Tibial artery (tissue), 4 donors: Measurements from ENCODE around the gene TRPC1.
"Not testable (repeated sequence)": the region's sequence is repeated elsewhere in the genome, so short reads cannot be mapped to it uniquely, and the experiment has no call there.

Experiments used
- DNase-seq, 2 donors: peaks; one replicate each; pipeline ENCODE4 v3.0.0-alpha.2; 2019
- H3K27ac ChIP-seq, 2 donors: fragments of 200-600 bp; sonication (generic) in 1 of 2; 1 replicate in 1 of 2; 2 replicates in 1 of 2; pipeline ENCODE4 v1.5.1; 2018 to 2019; ENCODE audit warnings: mild to moderate bottlenecking in 1 of 2
- H3K27me3 ChIP-seq, 2 donors: fragments of 200-600 bp; sonication (generic) in 1 of 2; one replicate each; pipeline versions ENCODE4 v1.5.1 to v1.6.0; 2016 to 2019
- H3K36me3 ChIP-seq, 3 donors: fragments of 200-600 bp; sonication (generic) in 2 of 3; one replicate each; pipeline ENCODE4 v1.5.1; 2016 to 2019; ENCODE audit warnings: mild to moderate bottlenecking in 2 of 3
- H3K4me1 ChIP-seq, 4 donors: fragments of 200-600 bp; sonication (generic) in 2 of 4; 1 replicate in 3 of 4; 2 replicates in 1 of 4; pipeline ENCODE4 v1.5.1; 2016 to 2019
- H3K4me3 ChIP-seq, 2 donors: fragments of 200-600 bp; sonication (generic) in 1 of 2; 1 replicate in 1 of 2; 2 replicates in 1 of 2; pipeline ENCODE4 v1.5.1; 2018 to 2019; ENCODE audit warnings: mild to moderate bottlenecking in 2 of 2
- H3K9me3 ChIP-seq, 3 donors: fragments of 200-600 bp; sonication (generic) in 1 of 3; one replicate each; pipeline ENCODE4 v1.5.1; 2016 to 2019
- intact Hi-C: fragments of 100-400 bp; cut with DNase I; formaldehyde crosslinking; loops from one replicate; pipeline ENCODE4 v1.15.0; 2023; ENCODE audit warnings: low total_unique reads
- TF ChIP-seq, protein P1 (sequence below), 2 experiments: fragments of 200-600 bp in 1 of 2; fragments of 450-650 bp in 1 of 2; IDR thresholded peaks; one replicate each; pipeline ENCODE4 v1.5.1; 2017 to 2019; ENCODE audit warnings: antibody characterized with exemption in 2 of 2, mild to moderate bottlenecking in 1 of 2, moderate library complexity in 1 of 2

The TRPC1 gene

DNA sequence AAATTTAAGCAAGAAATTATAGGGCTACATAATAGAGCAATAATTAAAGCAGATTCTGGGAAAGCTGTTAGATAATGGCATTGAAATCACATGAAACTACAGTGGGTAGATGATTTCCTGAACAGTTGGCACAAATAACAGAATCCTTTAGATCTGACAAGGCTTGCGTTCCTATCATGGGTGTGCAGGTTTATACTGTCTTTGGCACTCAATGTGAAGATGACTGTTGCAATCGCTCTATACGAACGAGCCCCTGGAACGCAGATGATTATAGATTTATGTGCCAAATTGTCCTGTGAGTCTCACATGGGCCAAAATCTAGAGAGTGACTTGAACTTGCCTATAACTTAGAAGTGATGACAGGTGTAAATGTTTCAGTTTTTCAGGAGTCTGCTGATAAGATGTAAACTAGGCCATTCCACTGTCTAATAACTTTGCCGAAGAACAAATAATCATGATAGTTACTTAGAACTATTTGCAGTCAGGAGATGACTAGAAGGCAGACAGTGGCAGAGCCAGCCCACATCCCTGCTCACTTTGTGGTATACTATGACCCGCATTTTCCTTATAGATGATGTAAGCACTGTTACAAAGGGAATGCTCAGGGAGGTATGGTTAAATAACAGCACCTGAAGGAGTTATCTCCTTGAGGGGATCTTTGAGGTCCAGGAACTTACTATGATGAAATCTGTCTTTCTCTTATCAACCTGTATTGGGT lies 30.5 kb upstream of the TRPC1 start:
- TF ChIP-seq, protein P1, sequence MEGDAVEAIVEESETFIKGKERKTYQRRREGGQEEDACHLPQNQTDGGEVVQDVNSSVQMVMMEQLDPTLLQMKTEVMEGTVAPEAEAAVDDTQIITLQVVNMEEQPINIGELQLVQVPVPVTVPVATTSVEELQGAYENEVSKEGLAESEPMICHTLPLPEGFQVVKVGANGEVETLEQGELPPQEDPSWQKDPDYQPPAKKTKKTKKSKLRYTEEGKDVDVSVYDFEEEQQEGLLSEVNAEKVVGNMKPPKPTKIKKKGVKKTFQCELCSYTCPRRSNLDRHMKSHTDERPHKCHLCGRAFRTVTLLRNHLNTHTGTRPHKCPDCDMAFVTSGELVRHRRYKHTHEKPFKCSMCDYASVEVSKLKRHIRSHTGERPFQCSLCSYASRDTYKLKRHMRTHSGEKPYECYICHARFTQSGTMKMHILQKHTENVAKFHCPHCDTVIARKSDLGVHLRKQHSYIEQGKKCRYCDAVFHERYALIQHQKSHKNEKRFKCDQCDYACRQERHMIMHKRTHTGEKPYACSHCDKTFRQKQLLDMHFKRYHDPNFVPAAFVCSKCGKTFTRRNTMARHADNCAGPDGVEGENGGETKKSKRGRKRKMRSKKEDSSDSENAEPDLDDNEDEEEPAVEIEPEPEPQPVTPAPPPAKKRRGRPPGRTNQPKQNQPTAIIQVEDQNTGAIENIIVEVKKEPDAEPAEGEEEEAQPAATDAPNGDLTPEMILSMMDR (IDR thresholded peaks at IDR 0.05) = no peak
- Histone ChIP-seq H3K27ac (no peak overlapping the region), H3K4me1 (no peaks in the 10 kb centered on the region), H3K27me3 (no peaks in the 10 kb centered on the region), H3K4me3 (no peak overlapping the region), H3K36me3 (no peaks in the 10 kb centered on the region), H3K9me3 (no peaks in the 10 kb centered on the region)
- intact Hi-C loops = no loop called here
- DNase-seq = no peak

DNA sequence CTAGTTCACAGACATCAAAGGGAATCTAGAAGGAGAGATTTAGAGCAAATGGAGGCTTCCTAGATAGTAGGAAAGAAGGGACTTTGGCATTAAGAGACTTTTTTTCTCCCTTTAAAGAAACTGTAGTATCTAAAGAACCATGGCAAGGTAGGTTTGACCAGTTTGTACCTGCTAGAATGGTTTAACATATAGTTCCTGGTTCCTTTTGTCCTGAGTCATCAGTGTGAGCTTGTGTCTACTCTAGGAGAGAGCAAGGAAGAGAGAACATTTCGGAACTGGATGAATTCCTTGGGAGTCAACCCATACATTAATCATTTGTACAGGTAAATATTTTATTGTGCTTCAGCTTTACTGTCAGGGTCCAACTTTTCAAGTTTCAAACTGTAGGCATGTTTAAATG lies 29.6 kb upstream of the TRPC1 start:
- intact Hi-C loops = no loop called here
- Histone ChIP-seq H3K27ac (no peak overlapping the region), H3K9me3 (no peaks in the 10 kb centered on the region), H3K4me1 (no peaks in the 10 kb centered on the region), H3K36me3 (no peaks in the 10 kb centered on the region), H3K27me3 (no peaks in the 10 kb centered on the region), H3K4me3 (no peak overlapping the region)
- TF ChIP-seq, protein P1 (IDR thresholded peaks at IDR 0.05) = no peak
- no peak for DNase-seq

DNA sequence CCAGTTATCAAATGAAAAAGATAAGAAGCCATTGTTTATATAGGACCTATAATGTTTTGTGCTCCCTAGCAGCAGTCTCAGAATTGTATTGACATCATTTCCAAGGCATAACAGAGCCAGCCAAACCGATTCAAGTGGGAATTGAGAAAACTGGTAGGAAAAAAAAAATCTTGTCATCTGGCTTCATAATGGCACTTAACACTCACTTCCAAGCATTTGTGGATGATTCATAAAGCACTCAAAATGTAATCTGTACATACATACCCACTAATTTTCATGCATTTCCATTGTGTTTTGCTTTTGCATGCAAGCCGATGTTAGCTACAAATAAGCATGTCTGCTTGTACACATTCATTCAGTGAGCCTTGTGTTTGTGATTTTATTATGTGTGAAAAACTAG lies 18.6 kb upstream of the TRPC1 start:
- TF ChIP-seq, protein P1 (IDR thresholded peaks at IDR 0.05) = no peak
- intact Hi-C loops = no loop called here
- no peak overlapping the region for H3K27ac ChIP-seq

DNA sequence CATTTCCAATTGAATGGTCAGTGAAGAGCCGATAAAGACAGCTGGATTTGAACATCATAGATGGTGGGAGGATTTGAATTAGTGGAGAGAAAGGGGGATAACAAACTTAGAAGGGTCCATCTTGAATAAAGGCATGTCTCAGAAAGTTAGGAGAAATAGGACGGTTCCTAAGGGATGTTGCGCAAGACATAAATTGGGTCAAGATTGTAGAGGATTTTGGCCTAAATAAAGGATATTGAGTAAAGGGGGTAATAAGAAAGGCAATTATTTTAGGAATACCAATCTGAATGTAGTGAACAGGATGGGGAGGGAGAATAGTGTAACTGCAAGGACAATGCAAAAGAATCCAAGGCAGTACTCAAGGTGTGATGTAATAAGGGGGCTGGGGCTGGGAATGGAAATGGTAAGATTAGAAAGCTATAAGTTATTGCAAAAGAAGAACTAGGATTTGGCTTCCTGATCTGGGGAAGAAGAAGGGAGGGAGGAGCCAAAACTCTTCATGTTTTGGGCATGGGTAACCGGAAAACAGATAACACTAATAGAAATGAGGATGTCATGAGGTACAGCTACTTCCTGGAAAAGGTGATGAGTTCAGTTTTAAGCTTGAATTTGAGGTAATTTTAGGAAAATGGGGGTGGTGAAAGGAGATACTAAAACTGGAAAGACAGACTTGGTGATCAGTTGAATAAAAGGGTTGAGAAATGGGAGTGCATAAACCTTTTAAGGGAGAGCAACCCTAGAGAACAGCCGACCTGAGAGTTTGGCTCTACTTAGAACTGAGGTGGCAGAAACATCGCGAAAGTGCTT lies 17.3 kb upstream of the TRPC1 start:
- Histone ChIP-seq H3K27me3 (no peaks in the 10 kb centered on the region), H3K9me3 (no peaks in the 10 kb centered on the region), H3K36me3 (no peaks in the 10 kb centered on the region), H3K4me3 (no peak overlapping the region), H3K27ac (no peak overlapping the region), H3K4me1 (no peaks in the 10 kb centered on the region)
- intact Hi-C loops = no loop called here
- TF ChIP-seq, protein P1 (IDR thresholded peaks at IDR 0.05) = no peak
- no peak for DNase-seq

More for the DNA sequence above, 18.6 kb upstream of the TRPC1 start:
- H3K4me3 ChIP-seq = no peak overlapping the region
- H3K36me3 ChIP-seq = no peaks in the 10 kb centered on the region
- no peak for DNase-seq
- no peaks in the 10 kb centered on the region for H3K27me3 ChIP-seq
- no peaks in the 10 kb centered on the region for H3K9me3 ChIP-seq
- H3K4me1 ChIP-seq = no peaks in the 10 kb centered on the region

DNA sequence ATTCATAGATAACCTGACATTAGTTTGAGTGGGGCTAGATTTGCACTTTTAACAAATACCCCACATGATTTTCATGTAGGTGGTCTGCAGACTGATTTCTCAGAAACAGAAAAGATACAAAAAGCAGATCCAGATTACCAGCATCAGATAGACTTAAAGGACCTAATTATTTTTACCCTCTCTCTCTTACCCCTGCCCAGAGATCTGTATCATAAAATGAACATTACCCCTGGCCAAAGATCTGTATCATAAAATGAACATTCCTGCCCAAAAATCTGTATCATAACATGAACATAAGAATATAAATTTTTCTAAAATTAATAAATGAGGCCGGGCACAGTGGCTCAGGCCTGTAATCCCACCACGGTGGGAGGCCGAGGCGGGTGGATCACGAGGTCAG lies 14.6 kb upstream of the TRPC1 start:
- DNase-seq = no peak
- intact Hi-C loops = no loop called here
- no peak overlapping the region for H3K27ac ChIP-seq

DNA sequence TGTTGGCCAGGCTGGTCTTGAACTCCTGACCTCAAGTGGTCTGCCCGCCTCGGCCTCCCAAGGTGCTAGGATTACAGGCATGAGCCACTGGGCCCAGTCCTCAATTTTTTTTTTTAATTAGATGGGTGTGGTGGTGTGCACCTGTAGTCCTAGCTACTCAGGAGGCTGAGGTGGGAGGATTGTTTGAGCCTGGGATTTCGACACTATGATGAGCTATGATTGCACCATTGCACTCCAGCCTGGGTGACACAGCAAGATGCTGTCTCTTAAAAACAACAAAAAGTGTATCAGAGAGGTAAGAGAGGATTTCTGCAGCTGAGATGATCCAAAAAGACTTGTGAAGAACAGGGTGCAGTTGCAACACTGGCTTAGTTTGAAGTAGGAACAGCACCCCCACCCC lies 9.0 kb upstream of the TRPC1 start:
- H3K27me3 ChIP-seq, H3K4me3 ChIP-seq, H3K4me1 ChIP-seq, intact Hi-C loops, H3K36me3 ChIP-seq, H3K27ac ChIP-seq, DNase-seq, H3K9me3 ChIP-seq: not testable (repeated sequence)

More for the DNA sequence above, 14.6 kb upstream of the TRPC1 start:
- Histone ChIP-seq H3K36me3 (no peaks in the 10 kb centered on the region), H3K27me3 (no peaks in the 10 kb centered on the region), H3K4me3 (no peak overlapping the region), H3K4me1 (no peaks in the 10 kb centered on the region), H3K9me3 (no peaks in the 10 kb centered on the region)
- TF ChIP-seq, protein P1 (IDR thresholded peaks at IDR 0.05) = no peak
